ENCODE measurements around the gene PLXNB2.

PLXNB2 gene

DNA sequence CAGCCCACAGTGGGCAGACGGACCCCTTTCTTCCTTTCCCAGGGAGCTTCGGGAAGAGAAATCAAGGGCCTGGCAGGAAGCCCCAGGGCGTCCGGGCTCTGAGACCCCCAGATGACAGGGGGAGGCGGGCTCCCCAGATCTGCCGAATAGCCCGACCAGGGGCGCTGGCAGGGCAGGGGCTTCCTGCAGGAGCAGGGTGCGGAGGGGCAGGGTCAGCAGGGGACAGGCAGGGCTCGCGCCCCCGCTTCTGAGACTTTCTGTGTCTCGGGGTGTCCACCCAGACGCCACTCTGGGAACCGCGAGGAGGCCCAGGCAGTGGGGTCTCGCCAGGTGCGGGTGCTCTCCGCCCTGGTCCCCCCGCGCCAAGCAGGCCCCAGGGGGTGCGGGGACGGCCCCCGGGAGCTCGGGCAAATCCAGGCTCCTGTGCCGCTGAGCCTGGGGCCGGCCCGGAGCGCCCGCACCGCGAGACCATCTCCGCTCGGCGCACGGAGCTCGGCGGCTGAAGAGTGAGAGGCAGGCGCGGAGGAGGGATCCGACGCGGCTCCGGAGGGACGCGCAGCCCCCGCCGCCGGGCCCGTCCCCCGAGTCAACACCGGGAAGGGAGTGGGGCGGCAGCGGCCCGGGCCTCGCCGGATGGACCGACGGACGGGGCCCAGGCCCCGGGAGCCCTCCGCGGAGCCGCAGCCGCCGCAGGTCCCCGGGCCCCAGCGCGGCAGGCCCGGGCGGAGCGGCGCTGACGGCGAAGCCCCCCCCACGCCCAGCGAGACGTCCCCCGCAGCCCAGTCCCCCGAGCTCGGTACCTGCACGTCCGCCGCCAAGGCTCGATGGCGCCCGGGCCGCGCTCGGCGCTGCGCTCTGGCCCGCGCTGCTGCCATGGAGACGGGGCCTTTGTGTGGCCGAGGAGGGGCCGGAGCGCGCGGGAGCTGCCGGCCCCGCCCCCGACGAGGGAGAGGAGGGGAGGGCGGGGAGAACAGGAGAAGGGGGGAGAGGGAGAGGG is at the start of gene PLXNB2:
PLXNB2 (minus strand) TSS at position 894 of the 997 bp plus-strand sequence. CDS start 17,062 bp downstream, outside the sequence.
- peak within 1 kb of the TSS; percentile 33 for H3K27ac Mint-ChIP-seq
- H3K36me3 Mint-ChIP-seq (ENCODE audit: low read depth) = no peaks in the 10 kb centered on the region
- DNase-seq = peak; percentile 82
- peak within 1 kb of the TSS; percentile 89 for H3K4me3 Mint-ChIP-seq
- peaks cover 54% of the 10 kb centered on the region for H3K4me1 Mint-ChIP-seq
- peaks cover 3% of the 10 kb centered on the region for H3K27me3 Mint-ChIP-seq (ENCODE audit: low read depth, poor library complexity)
- H3K9me3 Mint-ChIP-seq = no peaks in the 10 kb centered on the region
- TF ChIP-seq, protein P1, sequence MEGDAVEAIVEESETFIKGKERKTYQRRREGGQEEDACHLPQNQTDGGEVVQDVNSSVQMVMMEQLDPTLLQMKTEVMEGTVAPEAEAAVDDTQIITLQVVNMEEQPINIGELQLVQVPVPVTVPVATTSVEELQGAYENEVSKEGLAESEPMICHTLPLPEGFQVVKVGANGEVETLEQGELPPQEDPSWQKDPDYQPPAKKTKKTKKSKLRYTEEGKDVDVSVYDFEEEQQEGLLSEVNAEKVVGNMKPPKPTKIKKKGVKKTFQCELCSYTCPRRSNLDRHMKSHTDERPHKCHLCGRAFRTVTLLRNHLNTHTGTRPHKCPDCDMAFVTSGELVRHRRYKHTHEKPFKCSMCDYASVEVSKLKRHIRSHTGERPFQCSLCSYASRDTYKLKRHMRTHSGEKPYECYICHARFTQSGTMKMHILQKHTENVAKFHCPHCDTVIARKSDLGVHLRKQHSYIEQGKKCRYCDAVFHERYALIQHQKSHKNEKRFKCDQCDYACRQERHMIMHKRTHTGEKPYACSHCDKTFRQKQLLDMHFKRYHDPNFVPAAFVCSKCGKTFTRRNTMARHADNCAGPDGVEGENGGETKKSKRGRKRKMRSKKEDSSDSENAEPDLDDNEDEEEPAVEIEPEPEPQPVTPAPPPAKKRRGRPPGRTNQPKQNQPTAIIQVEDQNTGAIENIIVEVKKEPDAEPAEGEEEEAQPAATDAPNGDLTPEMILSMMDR (IDR thresholded peaks at IDR 0.05) = no peak

DNA sequence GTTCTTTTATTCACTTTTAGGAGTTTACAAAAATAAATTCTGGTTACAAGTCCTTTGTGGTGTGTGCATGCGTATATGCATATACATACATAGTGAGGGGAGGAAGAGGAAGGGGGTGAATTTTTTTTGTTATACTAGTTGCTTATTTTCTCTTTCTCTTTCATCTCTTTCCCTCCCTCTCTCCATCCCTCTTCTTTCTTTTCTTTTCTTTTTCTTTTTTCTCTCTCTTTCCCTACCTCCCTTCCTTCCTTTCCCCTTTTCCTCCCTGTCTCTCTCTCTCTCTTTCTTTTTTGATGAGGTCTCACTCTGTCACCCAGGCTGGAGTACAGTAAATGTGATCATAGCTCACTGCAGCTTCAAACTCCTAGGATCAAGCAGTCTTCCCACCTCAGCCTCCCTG is 49.8 kb upstream of the PLXNB2 start:
- H3K36me3 Mint-ChIP-seq (ENCODE audit: low read depth) = peaks cover 51% of the 10 kb centered on the region
- H3K27ac Mint-ChIP-seq = no peak overlapping the region
- peaks cover 6% of the 10 kb centered on the region for H3K9me3 Mint-ChIP-seq
- no peak for DNase-seq
- TF ChIP-seq, protein P1 (IDR thresholded peaks at IDR 0.05) = no peak
- H3K4me3 Mint-ChIP-seq = no peak overlapping the region
- no peaks in the 10 kb centered on the region for H3K27me3 Mint-ChIP-seq (ENCODE audit: low read depth, poor library complexity)
- H3K4me1 Mint-ChIP-seq = no peaks in the 10 kb centered on the region

DNA sequence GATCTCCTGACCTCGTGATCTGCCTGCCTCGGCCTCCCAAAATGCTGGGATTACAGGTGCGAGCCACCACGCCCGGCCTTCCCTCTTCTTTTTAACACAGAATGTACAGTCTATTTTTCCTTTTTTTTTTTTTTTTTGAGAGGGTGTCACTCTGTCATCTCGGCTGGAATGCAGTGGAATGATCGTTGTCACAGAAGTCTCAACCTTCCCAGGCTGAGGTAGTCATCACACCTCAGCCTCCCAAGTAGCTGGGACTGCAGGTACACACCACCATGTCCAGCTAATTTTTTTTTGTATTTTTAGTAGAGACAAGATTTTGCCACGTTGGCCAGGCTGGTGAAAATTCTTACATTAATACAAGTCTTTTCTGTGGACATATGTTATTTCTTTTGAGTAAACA is 48.7 kb upstream of the PLXNB2 start:
- Mint-ChIP-seq H3K4me1 (no peaks in the 10 kb centered on the region), H3K9me3 (peaks cover 6% of the 10 kb centered on the region), H3K27me3 (ENCODE audit: low read depth, poor library complexity) (no peaks in the 10 kb centered on the region), H3K27ac (no peak overlapping the region), H3K4me3 (no peak overlapping the region), H3K36me3 (ENCODE audit: low read depth) (peaks cover 49% of the 10 kb centered on the region)
- TF ChIP-seq, protein P1 (IDR thresholded peaks at IDR 0.05) = no peak
- DNase-seq = no peak

DNA sequence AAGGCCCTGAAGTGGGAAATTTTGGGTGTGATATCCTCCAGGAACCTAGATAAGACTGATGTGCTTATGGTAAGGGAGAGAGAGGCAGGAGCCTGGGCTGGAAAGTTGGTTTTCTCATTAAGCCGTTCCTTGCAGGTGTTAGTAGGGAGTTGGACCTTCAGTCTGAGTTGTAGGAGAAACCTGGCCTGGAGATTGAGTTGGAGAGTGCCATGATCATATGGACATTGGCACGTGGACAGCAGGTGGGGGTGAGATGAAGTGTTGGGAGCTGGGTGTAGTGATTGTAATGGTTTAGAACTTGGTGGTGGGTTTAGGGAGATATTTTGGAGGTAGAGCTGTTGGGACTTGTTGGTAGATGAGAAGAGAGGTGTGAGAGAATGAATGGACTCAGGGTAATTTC is 40.6 kb upstream of the PLXNB2 start:
- H3K4me3 Mint-ChIP-seq = no peak overlapping the region
- TF ChIP-seq, protein P1 (IDR thresholded peaks at IDR 0.05) = no peak
- no peaks in the 10 kb centered on the region for H3K9me3 Mint-ChIP-seq
- H3K36me3 Mint-ChIP-seq (ENCODE audit: low read depth) = peaks cover 12% of the 10 kb centered on the region
- H3K27ac Mint-ChIP-seq = no peak overlapping the region
- H3K4me1 Mint-ChIP-seq = no peaks in the 10 kb centered on the region
- no peak for DNase-seq
- no peaks in the 10 kb centered on the region for H3K27me3 Mint-ChIP-seq (ENCODE audit: low read depth, poor library complexity)

- Mint-ChIP-seq H3K9me3 (no peaks in the 10 kb centered on the region), H3K4me1 (no peaks in the 10 kb centered on the region), H3K36me3 (ENCODE audit: low read depth) (peaks cover 10% of the 10 kb centered on the region), H3K27ac (no peak overlapping the region), H3K4me3 (no peak overlapping the region), H3K27me3 (ENCODE audit: low read depth, poor library complexity) (no peaks in the 10 kb centered on the region)
- no peak for DNase-seq
- TF ChIP-seq, protein P1 (IDR thresholded peaks at IDR 0.05) = no peak
Observed at GRCh38 chr22:50347157-50347556, 39.7 kb upstream of the PLXNB2 start.
